GM18870 (cell line): Measurements from ENCODE around the gene OR8B12.
"Not testable (repeated sequence)": the region's sequence is repeated elsewhere in the genome, so short reads cannot be mapped to it uniquely, and the experiment has no call there.

ENCODE experiments used
- ATAC-seq: cut with Tn5 transposase; IDR thresholded peaks from one replicate; pipeline ENCODE4 v1.9.1; 2021; ENCODE audit warnings: moderate library complexity; ENCODE audit not compliant: unreplicated experiment

The OR8B12 gene

GRCh38 chr11:124533626-124534025 lies 9.8 kb downstream of the OR8B12 start:
- no peak for ATAC-seq

GRCh38 chr11:124520550-124520854 lies 23.0 kb downstream of the OR8B12 start:
- no peak for ATAC-seq

GRCh38 chr11:124519850-124520549 lies 23.5 kb downstream of the OR8B12 start:
- no peak for ATAC-seq

GRCh38 chr11:124518989-124519451 lies 24.4 kb downstream of the OR8B12 start:
- no peak for ATAC-seq

- ATAC-seq, result no peak
Measured at GRCh38 chr11:124517314-124517713, 26.1 kb downstream of the OR8B12 start.

GRCh38 chr11:124514675-124515074 lies 28.8 kb downstream of the OR8B12 start:
- ATAC-seq, result not testable (repeated sequence)

GRCh38 chr11:124514131-124514530 lies 29.3 kb downstream of the OR8B12 start:
- ATAC-seq, result no peak

DNA sequence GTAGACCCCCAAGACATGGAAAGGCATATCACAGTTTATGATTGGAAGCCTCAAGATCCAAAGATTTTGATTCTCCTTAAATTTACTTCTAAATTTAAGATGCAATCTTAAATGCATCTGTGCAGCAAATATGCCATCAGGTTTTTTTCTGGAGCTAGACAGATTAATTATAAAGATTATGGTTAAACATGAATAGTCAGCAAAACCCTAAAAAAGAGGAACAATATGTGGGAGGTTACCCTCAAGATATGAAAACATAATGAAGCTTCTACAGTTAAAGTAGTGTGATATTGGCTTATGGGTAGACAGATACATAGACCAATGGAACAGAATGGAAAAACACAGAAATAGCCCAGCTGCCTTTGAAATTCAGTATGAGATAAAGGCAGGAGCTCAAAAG lies 31.7 kb downstream of the OR8B12 start:
- ATAC-seq, result no peak

DNA sequence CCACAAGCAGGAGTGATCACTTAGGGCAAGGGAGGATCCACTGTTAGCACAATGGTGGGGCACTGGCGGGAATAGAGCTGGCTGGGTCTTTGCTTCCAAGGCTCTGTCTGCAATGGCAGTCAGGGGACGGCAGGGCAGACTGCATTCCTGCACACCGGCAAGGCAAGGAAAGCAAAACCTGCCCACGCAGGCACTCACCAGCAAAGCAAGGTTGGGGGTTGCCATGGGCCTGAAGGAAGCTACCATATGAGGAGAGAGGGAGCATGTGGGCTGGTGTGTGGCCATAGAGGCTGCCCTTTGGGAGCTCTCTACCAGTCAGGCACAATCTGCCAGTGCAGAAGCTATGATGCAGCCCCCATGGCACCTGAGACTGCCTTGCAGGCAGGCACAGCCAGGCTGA lies 33.2 kb downstream of the OR8B12 start:
- no peak for ATAC-seq

DNA sequence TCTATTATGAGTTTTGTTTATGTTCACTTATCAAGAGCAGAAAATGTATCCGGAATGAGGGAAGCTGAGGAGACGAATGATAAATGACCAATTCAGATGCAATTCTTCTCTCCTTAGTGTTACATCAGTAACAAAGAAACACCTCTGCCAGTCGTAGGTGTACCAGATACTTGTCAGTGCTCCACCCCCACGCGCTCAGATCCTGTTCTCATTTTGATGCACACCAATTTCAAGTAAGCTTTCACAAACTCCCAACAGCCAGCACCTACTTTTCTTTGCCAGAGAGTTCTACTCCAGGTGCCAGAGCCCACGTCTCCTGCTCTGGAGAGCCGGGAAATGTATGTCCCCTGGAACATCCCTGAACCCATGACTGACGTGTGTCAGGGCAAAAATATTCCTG lies 43.7 kb downstream of the OR8B12 start:
- no peak for ATAC-seq

DNA sequence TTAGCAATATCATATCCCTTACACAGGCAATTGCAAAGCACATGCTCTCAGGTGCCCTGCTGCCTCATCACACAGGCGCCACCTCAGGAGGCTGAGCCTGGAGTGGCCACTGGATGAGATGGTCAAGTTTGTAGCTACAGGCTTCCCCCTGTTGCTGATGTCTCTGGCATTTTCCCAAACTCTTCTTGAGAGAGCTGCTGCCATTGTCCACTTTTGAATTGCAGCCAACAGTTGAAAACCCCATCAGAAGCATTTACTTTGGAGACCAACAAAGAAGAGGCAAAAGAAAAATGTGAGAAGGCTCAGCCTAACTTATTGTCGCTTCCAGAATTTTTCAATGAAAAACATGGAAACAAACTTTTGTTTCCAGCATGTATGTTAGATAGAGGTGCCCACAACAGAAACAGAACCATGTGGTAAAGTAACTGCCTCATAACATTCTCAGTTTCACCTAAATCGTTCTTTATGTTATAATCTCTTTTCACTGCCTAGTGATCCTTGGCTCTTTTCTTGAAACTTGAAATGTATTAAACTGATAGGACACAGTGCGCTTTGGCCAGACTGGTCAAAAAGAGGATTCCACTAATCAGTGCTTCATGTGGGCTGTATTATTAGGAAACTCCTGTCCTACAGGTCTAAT lies 50.3 kb downstream of the OR8B12 start:
- ATAC-seq, result no peak
